Gastroesophageal sphincter (tissue), 4 donors: ENCODE results near the gene JAM3. TPM values are rescaled to one million over a fixed set of nuclear protein-coding genes. Genes with fewer than 3 reads are reported as not detected.
"Not testable (repeated sequence)": the region's sequence is repeated elsewhere in the genome, so short reads cannot be mapped to it uniquely, and the experiment has no call there.

Experiments
- ATAC-seq: fragments of 150-250 bp; one replicate; pipeline ENCODE4 v1.9.1; 2016; ENCODE audit warnings: mild to moderate bottlenecking, moderate library complexity
- H3K27ac ChIP-seq, 4 donors: fragments of 200-600 bp; sonication (generic) in 3 of 4; 1 replicate in 3 of 4; 2 replicates in 1 of 4; pipeline ENCODE4 v1.5.1; 2016 to 2019
- H3K27me3 ChIP-seq: fragments of 200-600 bp; sonication (generic); one replicate; pipeline ENCODE4 v1.5.1; 2019
- H3K36me3 ChIP-seq, 2 donors: fragments of 200-600 bp; sonication (generic); one replicate each; pipeline ENCODE4 v1.5.1; 2019; ENCODE audit warnings: control low read depth in 1 of 2
- H3K4me1 ChIP-seq, 3 donors: fragments of 200-600 bp; sonication (generic); 1 replicate in 2 of 3; 2 replicates in 1 of 3; pipeline ENCODE4 v1.5.1; 2016 to 2019; ENCODE audit warnings: control low read depth in 2 of 3
- H3K4me3 ChIP-seq, 2 donors: fragments of 200-600 bp; sonication (generic); one replicate each; pipeline ENCODE4 v1.5.1; 2019; ENCODE audit warnings: mild to moderate bottlenecking in 1 of 2, moderate library complexity in 1 of 2
- H3K9me3 ChIP-seq, 3 donors: fragments of 200-600 bp; sonication (generic); one replicate each; pipeline ENCODE4 v1.5.1; 2017 to 2019; ENCODE audit warnings: control low read depth in 2 of 3
- EP300 ChIP-seq: sonication (generic); formaldehyde crosslinking; IDR thresholded peaks from one replicate; pipeline ENCODE4 v1.6.1; 2017; ENCODE audit warnings: antibody characterized with exemption, mild to moderate bottlenecking
- POLR2A ChIP-seq, 2 donors: fragments of 450-650 bp; IDR thresholded peaks; one replicate each; pipeline ENCODE4 v1.6.1; 2017; ENCODE audit warnings: antibody characterized with exemption in 2 of 2, mild to moderate bottlenecking in 2 of 2, moderate library complexity in 1 of 2
- POLR2AphosphoS5 ChIP-seq: sonication (generic); formaldehyde crosslinking; IDR thresholded peaks from one replicate; pipeline ENCODE4 v1.6.1; 2017; ENCODE audit warnings: antibody characterized with exemption
- WGBS, 2 donors: methylation state at CpG; one replicate each; pipeline ENCODE4 v1.1.5; 2018; ENCODE audit warnings: low coverage in 1 of 2; 5-methylcytosine and 5-hydroxymethylcytosine counted together
- total RNA-seq, 4 donors: library from RNA; depleted of rRNA; stranded (reverse); fragments of >200 nt; gene quantifications; one replicate each; pipeline ENCODE4 v1.1.0, GENCODE V29; 2016
- TF ChIP-seq, protein P1 (sequence below), 4 experiments: fragments of 200-600 bp in 2 of 4; fragments of 450-650 bp in 2 of 4; sonication (generic) in 1 of 4; IDR thresholded peaks; one replicate each; pipeline ENCODE4 v1.5.1; 2017 to 2019; ENCODE audit warnings: antibody characterized with exemption in 4 of 4, mild to moderate bottlenecking in 2 of 4, moderate library complexity in 2 of 4

Gene JAM3
- total RNA-seq, 4 donors from 2014 or later: 91.0 to 163 (median 104) TPM

DNA sequence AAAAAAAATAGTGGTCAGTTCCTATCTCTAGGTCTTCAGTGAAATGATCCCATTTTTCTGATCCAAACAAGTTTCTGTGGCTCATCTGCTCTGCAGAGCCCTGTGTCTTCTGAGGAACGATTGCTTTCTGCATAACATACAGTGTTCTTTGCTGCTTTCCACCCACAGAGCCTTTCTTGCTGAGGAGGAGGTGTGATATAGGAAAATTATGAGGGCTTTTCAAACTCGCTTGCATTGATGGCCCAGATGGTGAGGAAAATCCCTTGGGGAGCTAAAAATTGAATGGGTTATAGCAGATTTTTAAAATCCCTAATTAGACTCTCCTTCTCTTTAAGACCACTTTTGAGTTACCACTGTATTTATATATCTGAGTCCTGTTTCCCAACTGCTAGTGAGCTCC, 31.3 kb downstream of the JAM3 start:
- H3K4me3 ChIP-seq: no peak overlapping the region
- no peak for ATAC-seq
- no peaks in the 10 kb centered on the region for H3K9me3 ChIP-seq
- H3K27ac ChIP-seq: no peak overlapping the region
- TF ChIP-seq, protein P1, sequence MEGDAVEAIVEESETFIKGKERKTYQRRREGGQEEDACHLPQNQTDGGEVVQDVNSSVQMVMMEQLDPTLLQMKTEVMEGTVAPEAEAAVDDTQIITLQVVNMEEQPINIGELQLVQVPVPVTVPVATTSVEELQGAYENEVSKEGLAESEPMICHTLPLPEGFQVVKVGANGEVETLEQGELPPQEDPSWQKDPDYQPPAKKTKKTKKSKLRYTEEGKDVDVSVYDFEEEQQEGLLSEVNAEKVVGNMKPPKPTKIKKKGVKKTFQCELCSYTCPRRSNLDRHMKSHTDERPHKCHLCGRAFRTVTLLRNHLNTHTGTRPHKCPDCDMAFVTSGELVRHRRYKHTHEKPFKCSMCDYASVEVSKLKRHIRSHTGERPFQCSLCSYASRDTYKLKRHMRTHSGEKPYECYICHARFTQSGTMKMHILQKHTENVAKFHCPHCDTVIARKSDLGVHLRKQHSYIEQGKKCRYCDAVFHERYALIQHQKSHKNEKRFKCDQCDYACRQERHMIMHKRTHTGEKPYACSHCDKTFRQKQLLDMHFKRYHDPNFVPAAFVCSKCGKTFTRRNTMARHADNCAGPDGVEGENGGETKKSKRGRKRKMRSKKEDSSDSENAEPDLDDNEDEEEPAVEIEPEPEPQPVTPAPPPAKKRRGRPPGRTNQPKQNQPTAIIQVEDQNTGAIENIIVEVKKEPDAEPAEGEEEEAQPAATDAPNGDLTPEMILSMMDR (IDR thresholded peaks at IDR 0.05): no peak
- TF ChIP-seq POLR2AphosphoS5 (no peak), EP300 (no peak), POLR2A (IDR thresholded peaks at IDR 0.05) (no peak)
- no peaks in the 10 kb centered on the region for H3K36me3 ChIP-seq
- WGBS, 2 donors: 60 to 86% methylated on average over 2 of the region's 2 CpGs
- no peaks in the 10 kb centered on the region for H3K27me3 ChIP-seq
- H3K4me1 ChIP-seq: peaks cover 0 to 5% (median 0%) of the 10 kb centered on the region in 3 donors

DNA sequence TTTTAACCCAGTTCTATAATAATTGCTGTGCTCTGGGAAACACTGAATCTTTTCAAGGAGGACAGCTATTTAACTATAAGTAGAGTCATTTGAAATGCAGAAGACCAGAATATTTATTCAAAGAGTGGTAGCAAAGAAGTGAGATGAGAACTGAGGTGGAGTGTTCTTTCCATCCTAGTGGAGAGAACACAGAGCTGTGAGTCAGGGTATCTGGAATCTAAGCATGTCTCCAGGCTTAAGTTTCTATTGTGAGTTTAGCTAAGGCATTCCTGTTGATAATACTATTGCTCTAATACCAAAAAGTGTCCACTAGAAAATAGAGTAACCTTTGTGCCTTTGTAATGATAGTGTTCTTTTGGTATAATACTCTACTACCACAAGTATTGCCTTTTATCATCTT, 32.4 kb downstream of the JAM3 start:
- H3K27ac ChIP-seq: no peak overlapping the region
- TF ChIP-seq POLR2A (IDR thresholded peaks at IDR 0.05): no peak
- TF ChIP-seq, protein P1 (IDR thresholded peaks at IDR 0.05): no peak
- TF ChIP-seq EP300: no peak
- TF ChIP-seq POLR2AphosphoS5: no peak
- no peaks in the 10 kb centered on the region for H3K27me3 ChIP-seq
- H3K4me3 ChIP-seq: no peak overlapping the region
- no peaks in the 10 kb centered on the region for H3K9me3 ChIP-seq
- H3K36me3 ChIP-seq: no peaks in the 10 kb centered on the region
- peaks cover 0 to 3% (median 0%) of the 10 kb centered on the region in 3 donors for H3K4me1 ChIP-seq
- no peak for ATAC-seq

DNA sequence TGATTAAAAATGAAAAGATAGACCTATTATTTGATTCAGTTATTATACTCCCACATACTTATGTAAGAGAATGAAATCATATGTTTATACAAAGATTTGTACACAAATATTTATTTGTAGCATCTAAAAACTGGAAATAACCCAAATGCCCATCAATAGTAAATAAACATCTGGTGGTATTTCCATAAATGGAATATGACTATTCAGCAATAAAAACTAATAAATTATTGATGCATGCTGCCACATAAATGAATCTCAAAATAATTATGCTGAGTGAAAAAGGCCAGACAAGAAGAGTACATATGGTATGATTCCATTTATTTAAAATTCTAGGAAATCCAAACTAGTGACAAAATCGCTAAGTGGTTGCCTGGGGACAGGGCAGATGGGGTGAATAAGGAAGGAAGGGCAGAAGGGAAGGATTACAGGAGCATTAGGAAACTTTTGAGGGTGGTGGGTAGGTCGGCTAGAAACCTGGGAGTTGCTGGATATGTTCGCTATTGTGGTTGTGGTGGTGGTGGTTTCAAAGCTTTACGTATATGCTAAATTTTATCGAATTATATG, 41.5 kb downstream of the JAM3 start:
- no peak for ATAC-seq
- Histone ChIP-seq H3K4me1 (no peaks in the 10 kb centered on the region), H3K27me3 (no peaks in the 10 kb centered on the region), H3K36me3 (no peaks in the 10 kb centered on the region), H3K27ac (no peak overlapping the region), H3K9me3 (peaks cover 0 to 7% (median 0%) of the 10 kb centered on the region in 3 donors), H3K4me3 (no peak overlapping the region)
- 90 to 92% methylated on average over 5 of the region's 5 CpGs for WGBS, 2 donors
- TF ChIP-seq POLR2A (IDR thresholded peaks at IDR 0.05): no peak
- no peak for TF ChIP-seq POLR2AphosphoS5
- TF ChIP-seq, protein P1 (IDR thresholded peaks at IDR 0.05): no peak
- no peak for TF ChIP-seq EP300

DNA sequence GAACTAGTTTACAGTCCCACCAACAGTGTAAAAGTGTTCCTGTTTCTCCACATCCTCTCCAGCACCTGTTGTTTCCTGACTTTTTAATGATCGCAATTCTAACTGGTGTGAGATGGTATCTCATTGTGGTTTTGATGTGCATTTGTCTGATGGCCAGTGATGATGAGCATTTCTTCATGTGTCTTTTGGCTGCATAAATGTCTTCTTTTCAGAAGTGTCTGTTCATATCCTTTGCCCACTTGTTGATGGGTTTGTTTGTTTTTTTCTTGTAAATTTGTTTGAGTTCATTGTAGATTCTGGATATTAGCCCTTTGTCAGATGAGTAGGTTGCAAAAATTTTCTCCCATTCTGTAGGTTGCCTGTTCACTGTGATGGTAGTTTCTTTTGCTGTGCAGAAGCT, 44.9 kb downstream of the JAM3 start:
- not testable (repeated sequence) for H3K9me3 ChIP-seq, H3K27me3 ChIP-seq, H3K36me3 ChIP-seq, H3K27ac ChIP-seq, ATAC-seq, H3K4me3 ChIP-seq
- no CpG with 5 or more reads among the region's 1 CpG for WGBS, 2 donors
- H3K4me1 ChIP-seq: peaks cover 0 to 22% (median 3%) of the 10 kb centered on the region in 3 donors

DNA sequence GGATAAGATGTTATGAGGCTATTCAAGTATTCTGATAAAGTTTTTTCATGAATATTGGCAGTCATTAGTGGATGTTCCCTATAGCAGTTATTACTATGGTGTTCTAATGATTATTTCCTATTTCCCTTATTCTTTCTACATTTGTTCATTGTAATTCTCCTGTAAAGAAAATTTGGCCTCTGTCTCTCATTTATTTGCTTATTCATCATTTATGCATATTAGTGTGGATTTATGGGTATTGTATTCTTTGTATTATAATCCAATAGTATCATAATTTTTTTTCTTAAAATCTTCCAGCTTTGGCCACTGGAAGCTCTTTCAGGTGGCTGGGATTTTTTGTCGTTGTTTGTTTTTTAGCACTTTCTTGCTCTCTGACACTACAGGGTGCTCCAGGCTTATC, 47.3 kb downstream of the JAM3 start:
- H3K27ac ChIP-seq: peak overlapping the region in 2 of 4 donors; percentile 16 to 90
- WGBS, 2 donors: 70 to 100% methylated on average over 1 of the region's 1 CpG

More for the DNA sequence above, 47.3 kb downstream of the JAM3 start:
- Histone ChIP-seq H3K27me3 (no peaks in the 10 kb centered on the region), H3K4me1 (peaks cover 3 to 46% (median 11%) of the 10 kb centered on the region in 3 donors), H3K4me3 (no peak overlapping the region), H3K36me3 (no peaks in the 10 kb centered on the region), H3K9me3 (no peaks in the 10 kb centered on the region)
- ATAC-seq: no peak
- TF ChIP-seq POLR2A (IDR thresholded peaks at IDR 0.05): no peak
- no peak for TF ChIP-seq EP300
- TF ChIP-seq, protein P1 (IDR thresholded peaks at IDR 0.05): no peak
- no peak for TF ChIP-seq POLR2AphosphoS5
